ENCODE results near the gene CEP104. TPM values are rescaled to one million over a fixed set of nuclear protein-coding genes. Genes with fewer than 3 reads are reported as not detected.

CEP104 gene
- total RNA-seq, 1 experiment from 2014 or later: 34.3 TPM

DNA sequence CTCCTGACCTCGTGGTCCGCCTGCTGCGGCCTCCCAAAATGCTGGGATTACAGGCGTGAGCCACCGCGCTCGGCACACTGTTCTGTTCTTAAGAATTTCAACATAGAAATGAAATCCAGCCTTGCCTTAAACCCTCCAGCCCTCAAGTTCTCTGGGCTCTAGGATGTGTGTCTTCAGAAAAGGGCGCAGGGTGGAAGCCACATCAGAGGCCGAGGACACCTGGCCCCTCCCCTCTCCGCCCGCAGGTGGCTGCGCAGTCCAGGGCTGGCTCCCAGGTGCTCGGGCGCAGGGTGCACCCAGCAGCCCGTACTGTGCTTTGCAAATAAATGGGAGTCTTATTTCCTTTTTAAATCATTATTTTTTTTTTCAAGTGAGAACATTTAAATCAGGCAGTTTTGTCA lies 45.1 kb upstream of the CEP104 start:
- CTCF ChIA-PET: no interaction called here
- TF ChIP-seq CTCF (IDR thresholded peaks at IDR 0.05; ENCODE audit: unreplicated experiment): no peak
- intact Hi-C loops (cut with micrococcal nuclease; ENCODE audit: unreplicated experiment): no loop called here
- Mint-ChIP-seq H3K9me3 (ENCODE audit: low read depth, unreplicated experiment) (no peaks in the 10 kb centered on the region), H3K36me3 (ENCODE audit: insufficient read depth, unreplicated experiment) (peaks cover 33% of the 10 kb centered on the region), H3K27ac (ENCODE audit: unreplicated experiment) (no peak overlapping the region), H3K4me1 (ENCODE audit: low read depth, unreplicated experiment) (no peaks in the 10 kb centered on the region), H3K4me3 (ENCODE audit: low read depth, unreplicated experiment) (no peak overlapping the region), H3K27me3 (ENCODE audit: unreplicated experiment) (no peaks in the 10 kb centered on the region)
- BruUV-seq (replicated peaks): no TSS peak
- DNase-seq: no peak

GRCh38 chr1:3900969-3901529 lies 44.0 kb upstream of the CEP104 start:
- TF ChIP-seq CTCF (IDR thresholded peaks at IDR 0.05; ENCODE audit: unreplicated experiment): no peak
- no peaks in the 10 kb centered on the region for H3K4me1 Mint-ChIP-seq (ENCODE audit: low read depth, unreplicated experiment)
- peak; percentile 96 for DNase-seq
- peak overlapping the region; percentile 88 for H3K27ac Mint-ChIP-seq (ENCODE audit: unreplicated experiment)
- peaks cover 33% of the 10 kb centered on the region for H3K36me3 Mint-ChIP-seq (ENCODE audit: insufficient read depth, unreplicated experiment)
- no peaks in the 10 kb centered on the region for H3K9me3 Mint-ChIP-seq (ENCODE audit: low read depth, unreplicated experiment)
- no TSS peak for BruUV-seq (replicated peaks)
- CTCF ChIA-PET: interaction anchor here (0.7 kb wide), 1 partner anchor 78 kb away, joined by 6 read pairs; no protein-coding TSS in a partner anchor
- no peaks in the 10 kb centered on the region for H3K27me3 Mint-ChIP-seq (ENCODE audit: unreplicated experiment)
- H3K4me3 Mint-ChIP-seq (ENCODE audit: low read depth, unreplicated experiment): peak overlapping the region; percentile 80
- intact Hi-C loops (cut with micrococcal nuclease; ENCODE audit: unreplicated experiment): loop anchor here (2.0 kb wide), 1 partner anchor 44 kb away; the partner anchor contains the start of genes CEP104 and DFFB

- Mint-ChIP-seq H3K36me3 (ENCODE audit: insufficient read depth, unreplicated experiment) (peaks cover 33% of the 10 kb centered on the region), H3K9me3 (ENCODE audit: low read depth, unreplicated experiment) (no peaks in the 10 kb centered on the region), H3K27me3 (ENCODE audit: unreplicated experiment) (no peaks in the 10 kb centered on the region), H3K4me1 (ENCODE audit: low read depth, unreplicated experiment) (no peaks in the 10 kb centered on the region), H3K27ac (ENCODE audit: unreplicated experiment) (peak within 1 kb of the TSS; percentile 88), H3K4me3 (ENCODE audit: low read depth, unreplicated experiment) (peak within 1 kb of the TSS; percentile 80)
- BruUV-seq (replicated peaks): TSS peak; percentile 58
- intact Hi-C loops (cut with micrococcal nuclease; ENCODE audit: unreplicated experiment): loop anchor here (2.0 kb wide), 1 partner anchor 44 kb away; the partner anchor contains the start of genes CEP104 and DFFB
- no peak for TF ChIP-seq CTCF (IDR thresholded peaks at IDR 0.05; ENCODE audit: unreplicated experiment)
- DNase-seq: peak; percentile 81
- CTCF ChIA-PET: interaction anchor here (0.6 to 0.9 kb wide), 4 partner anchors 43 to 1791 kb away, joined by 3 to 6 read pairs (median 4); partner anchors contain the start of gene DFFB
Measured at GRCh38 chr1:3900150-3900968, 43.3 kb upstream of the CEP104 start, which contains the start of gene C1orf174. Gene C1orf174 (minus strand): TSS chr1:3900272. CDS start chr1:3900186, 86 bp downstream.

GRCh38 chr1:3899754-3900149 lies 42.7 kb upstream of the CEP104 start:
- Mint-ChIP-seq H3K9me3 (ENCODE audit: low read depth, unreplicated experiment) (no peaks in the 10 kb centered on the region), H3K36me3 (ENCODE audit: insufficient read depth, unreplicated experiment) (peaks cover 33% of the 10 kb centered on the region), H3K4me3 (ENCODE audit: low read depth, unreplicated experiment) (peak overlapping the region; percentile 80), H3K27ac (ENCODE audit: unreplicated experiment) (peak overlapping the region; percentile 88), H3K4me1 (ENCODE audit: low read depth, unreplicated experiment) (no peaks in the 10 kb centered on the region), H3K27me3 (ENCODE audit: unreplicated experiment) (no peaks in the 10 kb centered on the region)
- no peak for TF ChIP-seq CTCF (IDR thresholded peaks at IDR 0.05; ENCODE audit: unreplicated experiment)
- BruUV-seq (replicated peaks): no TSS peak
- CTCF ChIA-PET: interaction anchor here (0.9 kb wide), 1 partner anchor 42 kb away, joined by 3 read pairs; the partner anchor contains the start of gene DFFB
- DNase-seq: no peak
- intact Hi-C loops (cut with micrococcal nuclease; ENCODE audit: unreplicated experiment): loop anchor here (2.0 kb wide), 1 partner anchor 43 kb away; the partner anchor contains the start of genes CEP104 and DFFB
